DMS79 (cell line): ENCODE results near the gene OR1K1.

Source experiments
- DNase-seq: peaks from one replicate; lab custom pipeline; 2025; lab: John Stamatoyannopoulos, UW

The OR1K1 gene, protein sequence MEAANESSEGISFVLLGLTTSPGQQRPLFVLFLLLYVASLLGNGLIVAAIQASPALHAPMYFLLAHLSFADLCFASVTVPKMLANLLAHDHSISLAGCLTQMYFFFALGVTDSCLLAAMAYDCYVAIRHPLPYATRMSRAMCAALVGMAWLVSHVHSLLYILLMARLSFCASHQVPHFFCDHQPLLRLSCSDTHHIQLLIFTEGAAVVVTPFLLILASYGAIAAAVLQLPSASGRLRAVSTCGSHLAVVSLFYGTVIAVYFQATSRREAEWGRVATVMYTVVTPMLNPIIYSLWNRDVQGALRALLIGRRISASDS

DNA sequence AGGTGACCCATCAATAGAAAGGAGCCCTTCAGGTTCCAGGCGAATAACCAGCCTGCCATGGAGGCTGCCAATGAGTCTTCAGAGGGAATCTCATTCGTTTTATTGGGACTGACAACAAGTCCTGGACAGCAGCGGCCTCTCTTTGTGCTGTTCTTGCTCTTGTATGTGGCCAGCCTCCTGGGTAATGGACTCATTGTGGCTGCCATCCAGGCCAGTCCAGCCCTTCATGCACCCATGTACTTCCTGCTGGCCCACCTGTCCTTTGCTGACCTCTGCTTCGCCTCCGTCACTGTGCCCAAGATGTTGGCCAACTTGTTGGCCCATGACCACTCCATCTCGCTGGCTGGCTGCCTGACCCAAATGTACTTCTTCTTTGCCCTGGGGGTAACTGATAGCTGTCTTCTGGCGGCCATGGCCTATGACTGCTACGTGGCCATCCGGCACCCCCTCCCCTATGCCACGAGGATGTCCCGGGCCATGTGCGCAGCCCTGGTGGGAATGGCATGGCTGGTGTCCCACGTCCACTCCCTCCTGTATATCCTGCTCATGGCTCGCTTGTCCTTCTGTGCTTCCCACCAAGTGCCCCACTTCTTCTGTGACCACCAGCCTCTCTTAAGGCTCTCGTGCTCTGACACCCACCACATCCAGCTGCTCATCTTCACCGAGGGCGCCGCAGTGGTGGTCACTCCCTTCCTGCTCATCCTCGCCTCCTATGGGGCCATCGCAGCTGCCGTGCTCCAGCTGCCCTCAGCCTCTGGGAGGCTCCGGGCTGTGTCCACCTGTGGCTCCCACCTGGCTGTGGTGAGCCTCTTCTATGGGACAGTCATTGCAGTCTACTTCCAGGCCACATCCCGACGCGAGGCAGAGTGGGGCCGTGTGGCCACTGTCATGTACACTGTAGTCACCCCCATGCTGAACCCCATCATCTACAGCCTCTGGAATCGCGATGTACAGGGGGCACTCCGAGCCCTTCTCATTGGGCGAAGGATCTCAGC, at the start of gene OR1K1:
Gene OR1K1 (plus strand): TSS at position 58 of the 995 bp plus-strand sequence. CDS start 0 bp downstream, at position 58.
- no peak for DNase-seq

DNA sequence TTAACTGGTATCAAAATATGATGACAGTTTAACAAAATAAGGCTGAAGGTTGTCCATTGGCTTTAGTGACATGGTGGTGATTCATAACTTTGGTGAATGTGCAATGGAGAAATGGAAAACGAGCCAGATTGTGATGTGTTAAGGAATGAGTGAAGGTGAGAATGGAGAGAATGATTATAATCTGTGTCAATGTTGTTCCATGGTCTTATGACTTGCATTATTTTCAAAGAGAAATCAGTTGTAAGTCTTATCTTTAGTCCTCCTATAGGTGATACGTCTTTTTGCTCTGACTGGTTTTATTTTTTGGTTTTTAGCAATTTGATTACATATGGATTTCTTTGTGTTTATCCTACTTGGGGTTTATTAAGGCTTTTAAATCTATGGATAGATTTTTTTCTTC, 45.1 kb upstream of the OR1K1 start:
- no peak for DNase-seq

DNA sequence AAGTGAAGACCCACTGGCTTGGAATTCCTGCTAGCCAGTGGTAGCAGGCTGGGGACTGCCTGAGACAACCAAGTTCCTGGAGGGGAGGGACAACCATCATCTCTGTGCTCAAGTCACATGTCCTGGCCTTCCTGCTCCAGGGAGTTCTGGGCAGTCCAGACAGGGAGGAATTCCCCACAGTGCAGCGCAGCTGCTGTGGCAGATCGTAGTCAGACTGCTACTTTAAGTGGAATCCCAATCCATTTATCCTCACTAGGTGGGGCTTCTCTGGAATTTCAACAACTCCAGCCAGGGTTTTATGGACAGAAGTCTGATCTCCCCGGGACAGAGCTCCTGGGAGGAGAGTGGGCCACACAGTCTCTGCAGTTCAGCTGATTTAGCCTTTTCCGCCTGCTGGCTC, 32.1 kb upstream of the OR1K1 start:
- no peak for DNase-seq

DNA sequence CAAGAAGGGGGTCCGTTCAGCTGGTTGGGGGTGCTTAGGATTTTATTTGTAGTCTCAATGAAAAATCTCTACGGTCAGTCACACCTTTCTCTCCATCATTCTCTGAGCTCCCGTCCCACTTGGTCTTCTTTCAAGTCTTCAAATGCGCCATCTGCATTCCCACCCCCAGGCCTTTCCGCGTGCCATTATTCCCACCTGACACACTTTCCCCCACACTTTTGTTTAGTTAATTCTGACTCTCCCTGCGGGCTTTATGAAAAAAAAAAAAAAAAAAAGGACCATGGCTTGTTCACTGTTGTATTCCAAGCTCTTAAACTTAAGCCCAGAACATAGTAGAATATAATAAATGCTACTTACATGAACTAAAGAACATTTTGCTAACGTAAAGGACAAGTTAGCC, 22.9 kb upstream of the OR1K1 start:
- no peak for DNase-seq

DNA sequence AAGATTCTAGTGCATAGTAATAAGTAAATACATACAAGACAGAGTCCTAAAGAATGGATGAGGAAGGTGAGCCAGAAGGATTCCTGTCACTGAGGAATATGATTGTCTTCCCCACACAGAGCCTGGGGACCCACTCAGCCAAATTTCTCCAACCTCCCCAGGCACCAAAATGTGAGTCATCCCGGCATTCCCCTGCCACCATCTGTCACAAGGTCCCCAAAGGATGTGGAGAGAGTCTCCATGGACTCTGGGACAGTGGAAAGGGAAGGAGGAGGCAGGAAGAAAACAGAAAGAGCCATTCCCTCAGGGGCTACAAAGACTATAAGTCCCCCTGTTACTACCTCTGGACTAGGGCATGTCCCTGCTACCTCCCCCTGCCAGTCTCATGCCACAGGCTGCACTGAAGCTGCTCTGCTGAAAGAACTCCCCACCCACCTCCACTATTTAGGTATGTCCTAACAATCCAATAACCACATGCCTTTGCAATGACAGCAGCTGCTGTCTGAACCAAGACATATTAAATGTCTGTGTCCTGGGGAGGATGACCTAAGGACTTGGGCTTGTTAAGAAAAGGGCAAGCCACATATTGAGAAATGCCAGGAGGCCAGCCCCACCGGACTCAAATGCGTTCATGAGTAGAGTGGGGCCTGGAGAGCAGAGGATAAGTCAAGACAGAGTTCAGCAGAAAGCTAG, 21.8 kb upstream of the OR1K1 start:
- no peak for DNase-seq

DNA sequence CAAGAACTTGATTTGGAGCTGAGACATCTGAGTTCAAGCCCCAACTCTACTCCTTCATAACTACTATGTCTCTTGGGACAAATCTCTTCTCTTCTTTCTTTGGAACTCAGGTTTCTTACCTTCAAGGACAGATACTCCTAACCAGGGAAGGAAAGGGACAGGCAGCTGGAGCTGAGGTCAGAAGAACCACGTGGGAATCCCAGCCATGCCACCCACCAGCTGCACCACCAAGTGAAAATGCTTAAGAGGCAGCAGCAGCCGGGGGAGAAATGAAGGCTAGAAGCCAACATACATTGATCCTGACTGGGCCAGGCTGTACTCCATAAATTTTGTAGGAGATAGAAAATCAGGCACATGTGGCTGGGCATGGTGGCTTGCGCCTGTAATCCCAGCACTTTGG, 20.7 kb upstream of the OR1K1 start:
- DNase-seq, result no peak

DNA sequence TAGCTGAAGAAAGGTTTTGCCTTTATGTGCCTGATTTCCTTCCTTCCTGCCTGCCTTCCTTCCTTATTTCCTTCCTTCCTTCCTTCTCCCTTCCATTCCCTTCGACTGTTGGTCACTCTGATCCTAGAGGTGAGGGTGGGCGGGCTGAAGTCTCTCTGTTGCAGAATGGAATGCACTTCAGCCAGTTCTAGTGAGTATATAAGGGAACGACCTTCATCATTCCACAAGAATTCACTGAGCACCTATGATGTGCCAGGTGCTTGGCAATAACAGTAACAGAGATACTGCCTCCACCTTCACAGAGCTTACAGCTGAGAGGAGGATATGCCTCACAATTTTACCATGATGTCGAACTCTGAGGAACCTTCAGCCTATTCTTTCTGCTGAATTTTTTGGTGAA, 19.9 kb upstream of the OR1K1 start:
- DNase-seq, result no peak

DNA sequence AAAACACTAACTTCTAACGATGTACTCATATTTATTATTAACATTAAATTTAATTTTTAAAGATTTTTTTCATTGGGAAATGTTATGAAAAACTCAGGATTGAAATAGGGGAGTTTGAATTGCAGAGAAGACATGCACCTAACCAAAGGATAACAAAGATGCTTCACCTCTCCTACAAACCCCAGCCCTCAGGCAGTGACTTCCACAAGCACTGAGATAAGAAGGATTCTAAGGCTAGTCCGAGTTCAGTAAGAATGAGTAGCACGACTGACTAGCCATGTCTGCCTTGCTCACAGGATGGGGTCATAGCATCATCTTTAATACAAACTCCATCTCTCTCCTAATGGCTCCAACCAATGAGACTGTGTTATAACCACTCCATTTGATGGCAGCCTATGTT, 18.3 kb upstream of the OR1K1 start:
- no peak for DNase-seq

DNA sequence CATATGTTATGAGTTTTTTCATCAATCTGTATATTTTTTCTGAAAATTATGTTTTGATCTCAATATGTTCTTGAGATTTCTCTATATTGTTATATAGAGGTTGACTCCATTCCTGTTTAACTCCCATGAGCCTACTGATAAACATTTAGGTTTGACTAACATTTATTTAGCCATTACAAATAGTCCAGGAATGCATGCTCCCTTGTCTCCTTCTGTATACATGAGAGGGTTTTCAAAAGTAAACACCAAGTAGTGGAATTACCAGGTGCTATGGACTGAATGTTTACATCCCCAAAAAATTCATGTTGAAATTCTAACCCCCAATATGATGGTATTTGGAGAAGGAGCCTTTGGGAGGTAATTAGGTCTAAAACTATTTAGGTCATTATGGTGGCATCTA, 14.7 kb upstream of the OR1K1 start:
- DNase-seq, result no peak

DNA sequence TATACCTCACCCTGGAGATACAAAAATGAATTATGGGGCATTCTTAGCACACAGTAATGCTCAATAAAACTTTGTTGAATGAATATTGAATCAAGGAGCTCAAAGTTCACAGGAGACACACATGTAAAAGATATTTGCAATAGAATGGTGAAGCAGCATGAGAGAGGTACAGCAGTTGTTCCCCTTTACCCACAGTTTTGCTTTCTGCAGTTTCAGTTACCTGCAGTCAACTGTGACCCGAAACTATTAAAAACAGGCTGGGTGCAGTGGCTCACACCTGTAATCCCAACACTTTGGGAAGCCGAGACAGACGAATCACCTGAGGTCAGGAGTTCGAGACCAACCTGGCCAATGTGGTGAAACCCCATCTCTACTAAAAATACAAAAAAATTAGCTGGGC, 13.6 kb upstream of the OR1K1 start:
- DNase-seq, result no peak

DNA sequence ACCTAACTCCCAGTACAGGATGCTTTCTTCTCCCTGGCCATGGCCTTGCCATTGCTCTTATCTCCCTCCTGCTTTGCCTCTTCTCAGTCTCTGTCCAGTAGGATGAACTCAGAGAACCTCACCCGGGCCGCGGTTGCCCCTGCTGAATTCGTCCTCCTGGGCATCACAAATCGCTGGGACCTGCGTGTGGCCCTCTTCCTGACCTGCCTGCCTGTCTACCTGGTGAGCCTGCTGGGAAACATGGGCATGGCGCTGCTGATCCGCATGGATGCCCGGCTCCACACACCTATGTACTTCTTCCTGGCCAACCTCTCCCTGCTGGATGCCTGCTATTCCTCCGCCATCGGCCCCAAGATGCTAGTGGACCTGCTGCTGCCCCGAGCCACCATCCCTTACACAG, 11.1 kb upstream of the OR1K1 start, which contains the start of gene OR5C1:
Gene OR5C1 (plus strand): TSS at position 103 of the 400 bp plus-strand sequence. CDS start 0 bp downstream, at position 103.
- DNase-seq, result no peak

DNA sequence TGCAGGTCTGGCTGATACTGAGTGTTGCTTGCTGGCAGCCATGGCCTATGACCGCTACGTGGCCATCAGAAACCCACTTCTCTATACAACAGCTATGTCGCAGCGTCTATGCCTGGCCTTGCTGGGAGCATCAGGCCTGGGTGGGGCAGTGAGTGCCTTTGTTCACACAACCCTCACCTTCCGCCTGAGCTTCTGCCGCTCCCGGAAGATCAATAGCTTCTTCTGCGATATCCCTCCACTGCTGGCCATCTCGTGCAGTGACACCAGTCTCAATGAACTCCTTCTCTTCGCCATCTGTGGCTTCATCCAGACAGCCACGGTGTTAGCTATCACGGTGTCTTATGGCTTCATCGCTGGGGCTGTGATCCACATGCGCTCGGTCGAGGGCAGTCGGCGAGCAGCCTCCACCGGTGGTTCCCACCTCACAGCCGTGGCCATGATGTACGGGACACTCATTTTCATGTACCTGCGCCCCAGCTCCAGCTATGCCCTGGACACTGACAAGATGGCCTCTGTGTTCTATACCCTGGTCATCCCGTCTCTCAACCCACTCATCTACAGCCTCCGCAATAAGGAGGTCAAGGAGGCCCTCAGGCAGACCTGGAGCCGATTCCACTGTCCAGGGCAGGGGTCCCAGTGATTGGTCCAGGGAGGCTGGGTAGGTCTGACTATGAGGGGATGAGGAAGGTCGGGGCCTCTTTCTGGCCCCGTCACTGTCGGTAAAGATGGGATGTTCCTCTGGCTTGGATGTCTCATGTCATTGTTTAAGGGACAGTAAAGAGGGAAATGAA, 10.5 kb upstream of the OR1K1 start:
- no peak for DNase-seq

DNA sequence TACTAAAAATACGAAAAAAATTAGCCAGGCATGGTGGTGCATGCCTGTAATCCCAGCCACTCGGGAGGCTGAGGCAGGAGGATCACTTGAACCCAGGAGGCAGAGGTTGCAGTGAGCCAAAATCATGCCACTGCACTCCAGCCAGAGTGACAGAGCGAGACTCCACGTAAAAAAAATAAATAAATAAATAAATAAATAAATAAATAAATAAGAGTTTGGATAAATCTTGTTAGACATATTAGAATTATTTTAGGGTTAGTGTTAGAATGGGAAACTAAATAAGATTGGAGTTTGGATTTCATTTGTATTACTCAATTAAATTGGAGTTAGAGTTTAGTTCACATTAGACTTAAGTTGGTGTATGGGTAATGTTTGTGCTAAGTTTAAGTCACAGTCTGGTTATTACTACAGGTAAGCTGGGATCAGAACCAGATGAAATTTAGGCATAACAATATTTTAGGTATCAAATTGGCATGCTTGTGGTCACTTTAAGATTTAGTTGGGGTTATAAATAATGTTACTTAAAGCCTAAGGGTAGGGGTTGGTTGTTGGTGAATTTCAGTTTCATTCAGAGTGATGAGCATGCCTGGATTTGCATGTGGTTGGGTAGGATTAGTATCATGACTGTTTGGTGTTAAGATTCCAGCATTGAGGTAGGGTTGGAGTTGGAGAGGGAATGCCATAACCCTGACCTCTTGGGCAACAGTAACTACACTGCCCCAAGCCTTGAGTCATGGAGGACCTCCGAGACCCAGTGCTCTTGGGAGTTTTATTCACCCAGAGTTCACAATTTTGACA, 7.9 kb upstream of the OR1K1 start:
- DNase-seq, result no peak

DNA sequence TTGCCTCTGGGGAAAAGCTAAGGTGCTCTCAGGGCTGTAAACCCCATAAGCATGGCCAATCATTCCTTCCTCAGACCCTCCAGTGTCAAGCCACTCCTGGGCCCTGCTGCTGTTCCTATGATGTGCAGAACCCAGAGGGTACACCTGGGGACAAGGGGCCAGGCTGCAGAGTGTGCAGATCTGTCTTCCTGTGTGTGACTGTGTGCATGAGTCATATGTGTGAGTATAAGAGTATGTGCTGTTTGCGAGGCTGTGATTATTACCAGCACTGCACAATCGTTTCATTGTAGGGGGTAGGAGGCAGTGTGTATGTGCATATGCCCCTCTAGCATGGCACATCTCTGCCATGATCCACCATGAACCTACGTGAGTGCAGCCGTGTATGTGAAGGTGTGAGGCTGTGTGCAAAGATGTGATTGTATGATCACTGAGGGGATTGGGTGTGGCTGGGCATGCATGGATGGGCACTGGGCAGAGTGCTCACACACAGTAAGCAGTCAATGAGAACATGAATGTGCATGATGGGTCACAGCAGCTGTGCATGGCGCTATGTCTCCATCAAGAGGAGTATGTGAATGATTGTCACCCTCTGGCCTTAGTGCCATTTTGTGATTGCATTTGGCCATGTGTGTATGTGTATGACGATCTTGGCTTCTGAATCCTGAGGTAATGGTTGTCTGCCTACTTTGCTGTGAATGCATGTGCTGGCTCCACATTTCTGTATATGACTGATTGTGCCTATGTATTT, 2.4 kb upstream of the OR1K1 start:
- no peak for DNase-seq

DNA sequence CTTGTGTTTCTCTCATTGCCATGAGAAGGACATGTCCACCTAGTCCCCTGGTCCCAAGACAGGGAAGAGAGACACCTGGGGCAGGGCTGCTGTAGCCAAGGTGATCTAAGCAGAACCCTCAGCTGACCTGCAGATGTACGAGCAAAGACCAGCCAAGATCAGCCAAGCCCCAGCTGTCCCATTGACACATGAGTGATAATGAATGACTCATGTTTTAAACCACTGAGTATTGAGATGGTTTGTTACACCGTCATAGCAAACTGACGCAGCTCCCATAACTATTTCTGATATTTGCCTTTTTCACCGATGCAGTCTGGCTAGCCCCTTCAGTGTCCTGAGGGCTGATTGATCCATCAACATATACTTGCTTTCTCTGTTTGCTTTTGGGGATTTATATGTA, 6.7 kb downstream of the OR1K1 start:
- no peak for DNase-seq

DNA sequence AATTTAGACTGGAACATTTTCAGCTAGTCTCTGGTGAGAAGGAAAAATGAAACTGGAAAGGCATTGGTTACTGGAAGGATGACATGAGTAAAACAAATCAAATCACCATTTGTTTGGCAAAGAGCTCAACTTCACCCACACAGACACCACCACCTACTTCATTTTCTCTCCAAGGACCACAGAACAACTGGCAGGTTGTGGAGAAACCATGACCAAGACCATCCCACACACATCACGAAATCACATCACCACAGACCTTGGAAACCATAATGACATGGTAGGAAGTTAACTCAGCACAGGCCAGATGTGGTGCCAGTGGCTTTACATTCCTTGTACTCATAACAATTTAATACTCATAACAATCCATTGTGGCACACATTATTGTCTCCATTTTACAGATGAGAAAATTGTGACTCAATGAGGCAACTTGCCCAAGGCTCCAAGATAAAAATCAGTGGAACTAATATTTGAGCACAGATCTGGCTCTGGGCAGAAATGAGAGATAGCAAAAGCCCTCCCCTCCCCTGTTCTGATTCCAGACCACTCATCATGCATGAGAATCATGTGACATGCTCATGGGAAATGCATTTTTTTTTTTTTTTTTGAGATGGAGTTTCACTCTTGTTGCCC, 7.5 kb downstream of the OR1K1 start:
- DNase-seq, result no peak

DNA sequence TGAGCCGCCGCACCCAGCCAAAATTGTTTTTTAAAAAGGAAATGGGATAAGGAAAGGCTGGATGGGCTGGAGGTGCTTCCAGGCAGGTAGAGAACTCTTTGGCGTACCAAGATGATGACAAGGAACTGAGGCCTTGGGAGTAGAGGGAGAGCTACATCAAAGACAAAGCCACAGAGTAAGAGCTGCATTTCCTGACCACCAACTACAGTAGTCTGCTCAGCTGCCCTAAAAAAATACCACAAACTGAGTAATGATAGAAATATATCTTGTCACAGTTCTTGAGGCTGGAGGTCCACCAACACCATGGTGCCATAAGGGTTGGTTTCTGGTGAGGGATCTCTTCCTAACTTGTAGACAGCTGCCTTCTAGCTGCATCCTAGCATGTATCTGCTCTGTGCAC, 8.2 kb downstream of the OR1K1 start:
- DNase-seq, result no peak

DNA sequence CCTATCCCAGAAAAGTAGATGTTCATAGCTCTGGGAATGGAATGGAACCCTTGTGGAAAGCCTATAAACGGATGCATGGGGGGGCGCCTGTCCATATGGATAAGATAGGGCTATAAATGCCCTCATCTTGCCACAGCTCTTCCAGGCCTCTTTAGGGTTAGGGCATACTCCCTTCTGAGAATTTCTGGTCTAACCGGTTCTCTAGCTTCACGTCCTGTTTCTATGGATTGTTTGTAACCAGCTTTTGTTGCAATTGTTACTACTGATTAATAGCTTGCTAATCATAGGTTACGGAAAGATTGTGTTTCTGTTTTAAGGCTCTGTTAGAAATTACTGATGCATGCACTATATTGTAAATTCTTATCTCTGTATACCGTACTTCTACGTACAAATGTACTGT, 9.3 kb downstream of the OR1K1 start:
- DNase-seq, result peak; percentile 23

DNA sequence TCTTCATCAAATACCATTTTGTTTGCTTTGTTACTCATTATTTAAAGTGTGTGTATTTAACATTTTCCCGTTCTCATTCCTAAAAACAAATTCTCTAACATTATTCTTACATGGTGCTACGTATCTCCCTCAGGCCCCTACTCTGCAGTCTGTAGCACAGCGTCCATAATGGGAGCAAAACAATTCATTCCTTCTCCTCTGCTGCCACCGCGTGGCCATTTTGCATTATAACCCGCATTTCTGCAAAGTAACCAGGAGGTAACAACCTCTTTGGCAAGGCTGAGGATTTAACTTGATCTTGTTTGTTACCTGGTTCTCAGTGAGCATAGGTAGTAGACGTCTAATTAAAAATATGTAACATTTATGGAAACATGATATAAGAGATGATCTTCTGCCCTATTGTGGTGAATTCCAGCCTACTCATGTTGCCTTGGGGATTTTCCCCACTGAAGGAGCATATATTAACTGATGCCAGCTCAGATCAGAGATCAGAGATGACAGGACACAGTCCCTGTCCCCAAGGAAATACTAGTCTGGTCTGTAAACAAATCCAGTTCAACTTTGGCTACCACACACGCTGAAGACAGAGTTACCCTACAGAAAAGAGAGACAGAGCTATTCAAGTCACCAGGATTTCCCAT, 10.5 kb downstream of the OR1K1 start:
- DNase-seq, result peak; percentile 81
